SJCRH30 (cell line): ENCODE data around the gene FOXA3. TPM values are rescaled to one million over a fixed set of nuclear protein-coding genes. Genes with fewer than 3 reads are reported as not detected.
A peak's percentile ranks its signal among the peaks of the same experiment; 100 is the strongest.

Source experiments
- DNase-seq, 2 experiments: peaks; one replicate each; pipeline ENCODE4 v3.0.0-alpha.2; 2015 to 2020
- H3K27ac ChIP-seq: fragments of 250-450 bp; sonication (Bioruptor Pico); 2 replicates; pipeline ENCODE4 v1.5.1; 2020; ENCODE audit warnings: mild to moderate bottlenecking, moderate library complexity
- H3K27me3 ChIP-seq: fragments of 250-450 bp; sonication (Bioruptor Pico); 2 replicates; pipeline ENCODE4 v1.5.1; 2020; ENCODE audit warnings: mild to moderate bottlenecking, moderate library complexity
- H3K36me3 ChIP-seq: fragments of 250-450 bp; sonication (Bioruptor Pico); 2 replicates; pipeline ENCODE4 v1.5.1; 2020; ENCODE audit warnings: mild to moderate bottlenecking, moderate library complexity
- H3K4me1 ChIP-seq: fragments of 250-450 bp; sonication (Bioruptor Pico); 2 replicates; pipeline ENCODE4 v1.5.1; 2020; ENCODE audit warnings: mild to moderate bottlenecking, moderate library complexity
- H3K4me3 ChIP-seq: fragments of 250-450 bp; sonication (Bioruptor Pico); 2 replicates; pipeline ENCODE4 v1.5.1; 2020; ENCODE audit warnings: mild to moderate bottlenecking, moderate library complexity
- H3K9me3 ChIP-seq: fragments of 250-450 bp; sonication (Bioruptor Pico); replicated peaks from 2 replicates; pipeline ENCODE4 v1.5.1; 2020; ENCODE audit warnings: mild to moderate bottlenecking, moderate library complexity
- total RNA-seq: library from RNA; depleted of rRNA; stranded (reverse); fragments of >200 nt; shearing (Covaris generic); gene quantifications from 2 replicates; pipeline ENCODE4 v1.2.3, GENCODE V29; 2014; rRNA removed

FOXA3 gene
- total RNA-seq: 0.45 and 0.53 TPM in 2 replicates

DNA sequence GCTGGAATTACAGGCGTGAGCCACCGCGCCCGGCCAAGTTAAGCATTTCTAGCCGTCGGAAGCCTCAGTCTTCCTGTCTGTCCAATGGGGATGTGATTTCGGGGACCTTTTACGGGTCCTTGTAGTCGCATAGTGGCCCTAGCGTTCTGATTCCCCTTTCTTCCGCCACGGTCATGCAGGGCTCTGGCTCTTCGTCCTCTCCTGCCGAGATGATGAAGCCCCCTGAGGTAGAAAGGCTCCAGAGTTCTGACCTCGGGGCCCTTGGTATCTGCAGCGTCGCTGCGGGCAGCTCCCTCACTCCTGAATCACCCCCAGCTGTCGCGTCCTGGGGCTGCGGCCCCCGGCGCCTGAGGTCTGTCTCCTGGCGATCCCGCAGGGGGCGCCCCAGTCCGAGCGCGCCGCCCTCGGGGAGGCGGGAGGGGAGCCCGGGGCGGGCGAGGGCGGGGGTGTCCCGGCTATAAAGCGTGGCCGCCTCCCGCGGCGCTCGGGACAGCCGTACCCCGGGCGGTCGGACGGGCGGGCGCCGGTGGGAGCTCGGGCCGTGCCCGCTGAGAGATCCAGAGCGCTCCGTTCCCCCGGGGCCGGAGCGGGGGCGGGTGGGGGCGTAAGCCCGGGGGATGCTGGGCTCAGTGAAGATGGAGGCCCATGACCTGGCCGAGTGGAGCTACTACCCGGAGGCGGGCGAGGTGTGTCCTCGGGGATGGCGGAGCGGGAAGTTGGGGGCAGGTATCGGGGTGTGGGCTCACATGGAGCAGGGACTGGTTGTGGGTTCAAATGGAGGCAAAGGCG, at the start of gene FOXA3:
FOXA3 (plus strand) TSS at position 487 of the 789 bp plus-strand sequence; CDS start at position 618, 131 bp downstream.
- Histone ChIP-seq H3K27ac (no peak within 1 kb of the TSS), H3K9me3 (no peaks in the 10 kb centered on the region), H3K36me3 (peaks cover 12% of the 10 kb centered on the region), H3K27me3 (peaks cover 20% of the 10 kb centered on the region), H3K4me1 (no peaks in the 10 kb centered on the region; the same call in 1 of the 2 replicates), H3K4me3 (peak within 1 kb of the TSS; percentile 87)
- DNase-seq: peak; percentile 69 to 78

DNA sequence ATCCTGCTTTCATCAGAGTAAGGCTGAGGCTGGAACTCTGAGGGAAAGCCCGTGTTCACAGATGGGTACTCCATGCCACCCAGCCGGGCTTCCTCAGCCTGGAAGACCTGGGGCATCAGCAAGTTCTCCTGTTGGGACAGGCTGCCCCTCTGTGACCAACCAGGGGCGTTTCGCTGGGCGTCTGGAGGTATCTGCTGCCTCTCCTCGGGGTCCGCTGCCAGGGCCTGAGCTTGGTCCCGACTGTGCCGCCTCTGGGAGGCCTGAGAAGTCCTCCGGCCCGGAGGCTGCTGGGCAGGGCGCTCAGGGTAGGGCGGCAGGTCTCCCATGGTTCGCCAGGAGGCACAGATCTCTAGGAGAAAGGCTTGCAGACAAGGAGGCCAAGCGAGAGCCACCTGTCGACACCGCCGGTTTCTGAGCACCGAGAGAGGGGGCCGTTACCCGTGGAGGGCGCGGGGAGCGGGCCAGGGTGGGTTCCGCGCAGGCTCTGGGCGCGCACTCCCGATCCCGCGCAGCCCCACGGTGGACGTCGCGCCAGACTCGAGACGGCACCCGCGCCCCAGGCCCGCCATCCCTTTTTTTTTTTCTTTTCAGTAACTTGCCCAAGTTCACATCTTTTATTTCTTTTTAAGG, 49.2 kb upstream of the FOXA3 start, which contains the start of gene RSPH6A:
RSPH6A (minus strand) TSS at position 458 of the 630 bp plus-strand sequence; CDS start at position 326, 132 bp downstream.
- H3K27ac ChIP-seq: peak within 1 kb of the TSS; percentile 21
- no peak for DNase-seq
- H3K4me3 ChIP-seq: peak within 1 kb of the TSS; percentile 56
- peaks cover 2% of the 10 kb centered on the region; the same call in 1 of the 2 replicates for H3K36me3 ChIP-seq
- no peaks in the 10 kb centered on the region for H3K27me3 ChIP-seq
- no peaks in the 10 kb centered on the region for H3K9me3 ChIP-seq
- H3K4me1 ChIP-seq: peaks cover 11% of the 10 kb centered on the region; the same call in 1 of the 2 replicates

DNA sequence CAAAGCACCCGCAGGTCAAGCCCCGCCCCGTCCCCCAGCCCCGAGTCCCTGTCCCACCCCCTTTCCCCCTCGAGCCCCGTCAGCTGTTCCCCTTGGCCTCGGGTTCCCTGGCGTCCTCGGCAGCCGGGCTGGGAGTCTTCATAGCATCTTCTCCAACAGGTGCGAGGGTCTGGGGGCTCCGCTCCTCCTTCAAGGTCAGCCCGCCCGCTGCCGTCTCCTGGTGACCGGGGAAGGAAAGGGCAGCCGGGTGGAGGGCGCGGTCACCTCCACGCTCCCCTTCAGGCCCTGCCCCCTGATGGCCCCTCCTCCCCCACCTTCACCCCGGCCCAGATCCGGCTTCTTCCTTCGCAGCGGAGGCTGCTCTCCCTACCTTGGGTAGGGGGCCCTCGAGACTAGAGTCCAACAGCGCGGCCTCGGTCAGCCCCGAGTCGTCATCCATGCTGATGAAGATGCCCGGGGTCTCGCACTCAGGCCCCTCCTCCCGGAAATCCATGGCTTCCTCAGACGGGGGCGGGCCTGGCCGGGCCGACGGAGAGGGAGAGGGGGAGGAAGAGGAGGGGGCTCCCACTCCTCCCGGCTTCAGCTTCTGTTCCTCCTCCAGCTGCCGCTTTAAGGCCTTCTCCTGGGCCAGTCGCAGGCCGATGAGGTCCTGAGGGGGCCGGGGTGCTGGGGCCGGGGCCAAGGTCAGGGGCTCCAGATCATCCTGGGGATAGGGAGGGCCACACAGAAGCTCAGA, 48.5 kb upstream of the FOXA3 start:
- peaks cover 11% of the 10 kb centered on the region; the same call in 1 of the 2 replicates for H3K4me1 ChIP-seq
- DNase-seq: peak; percentile 43 to 54

DNA sequence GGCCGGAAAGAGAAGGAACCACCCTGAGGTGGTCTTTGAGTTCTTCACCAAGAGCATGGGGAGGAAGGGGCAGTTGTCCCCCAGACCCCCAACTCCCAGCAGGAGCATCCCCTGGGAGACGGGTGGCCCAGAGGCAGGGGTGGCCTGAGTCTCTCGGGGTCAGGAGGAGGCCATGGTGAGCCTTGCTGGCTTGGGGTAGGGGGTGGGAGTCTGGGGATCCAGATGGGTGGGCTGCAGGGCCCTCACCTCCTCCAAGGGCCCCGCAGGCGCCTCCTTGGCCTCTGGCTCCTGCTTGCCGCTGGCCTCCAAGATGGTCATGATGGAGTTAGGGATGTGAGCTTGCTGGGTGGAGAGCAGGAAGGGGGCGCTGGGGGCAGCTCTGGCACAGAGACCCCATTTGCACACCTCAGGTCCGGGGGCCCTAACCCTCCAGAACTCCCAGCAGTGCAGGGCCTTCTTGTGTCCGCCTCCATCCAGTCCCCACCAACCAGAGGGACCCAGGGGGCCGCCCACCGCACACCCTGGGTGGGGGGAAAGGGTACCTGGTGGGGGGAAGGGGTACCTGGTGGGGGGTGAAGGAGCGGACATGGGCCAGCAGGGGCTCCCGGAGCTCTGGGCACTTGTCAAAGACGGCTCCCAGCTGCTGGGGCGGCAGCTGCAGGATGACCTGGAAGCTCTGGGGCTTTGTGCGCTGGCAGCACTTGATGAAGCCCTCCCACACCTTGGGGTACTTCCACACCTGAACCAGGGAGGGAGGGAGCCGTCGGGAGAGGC, 47.7 kb upstream of the FOXA3 start:
- H3K27ac ChIP-seq: peak overlapping the region; percentile 21

More for the DNA sequence above, 48.5 kb upstream of the FOXA3 start:
- H3K4me3 ChIP-seq: peak overlapping the region; percentile 56
- H3K27me3 ChIP-seq: no peaks in the 10 kb centered on the region
- peaks cover 6% of the 10 kb centered on the region; the same call in 1 of the 2 replicates for H3K36me3 ChIP-seq
- no peaks in the 10 kb centered on the region for H3K9me3 ChIP-seq
- peak overlapping the region; percentile 21 for H3K27ac ChIP-seq

DNA sequence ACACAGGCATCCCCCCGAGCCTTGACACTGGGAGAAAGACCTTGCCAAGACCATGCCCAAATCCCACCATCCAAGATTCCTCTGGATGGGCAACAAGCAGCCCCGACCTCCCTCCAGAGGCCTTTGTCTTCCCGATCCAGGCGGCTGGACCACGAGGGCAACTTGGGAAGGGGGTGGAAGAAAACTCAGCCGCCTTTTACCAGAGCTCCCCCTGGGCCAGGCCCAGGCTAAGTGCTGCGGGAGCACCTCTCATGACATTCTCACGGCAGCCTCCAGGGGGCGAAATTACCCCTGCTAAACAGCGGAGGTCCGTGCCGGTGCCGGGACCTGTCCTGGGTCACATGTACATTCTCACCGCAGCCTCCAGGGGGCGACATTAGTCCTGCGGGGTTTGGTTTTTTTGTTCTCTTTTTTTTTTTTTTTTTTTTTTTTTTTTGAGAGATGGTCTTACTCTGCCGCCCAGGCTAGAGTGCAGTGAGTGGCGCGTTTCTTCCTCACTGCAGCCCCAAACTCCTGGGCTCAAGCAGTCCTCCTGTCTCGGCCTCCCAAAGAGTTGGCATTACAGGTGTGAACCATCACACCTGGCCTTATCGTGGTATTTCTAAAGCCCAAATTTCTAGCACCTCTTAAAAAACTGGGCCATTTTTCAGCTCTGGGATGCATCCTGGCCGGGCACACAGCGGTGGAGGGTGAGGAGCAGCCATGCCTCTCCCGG, 47.0 kb upstream of the FOXA3 start:
- Histone ChIP-seq H3K27me3 (no peaks in the 10 kb centered on the region), H3K4me3 (peak overlapping the region; percentile 56), H3K9me3 (no peaks in the 10 kb centered on the region), H3K27ac (peak overlapping the region; percentile 21; the same call in 1 of the 2 replicates), H3K36me3 (peaks cover 6% of the 10 kb centered on the region), H3K4me1 (peaks cover 11% of the 10 kb centered on the region; the same call in 1 of the 2 replicates)
- DNase-seq: peak; percentile 95 to 97

More for the DNA sequence above, 47.7 kb upstream of the FOXA3 start:
- peaks cover 6% of the 10 kb centered on the region; the same call in 1 of the 2 replicates for H3K36me3 ChIP-seq
- H3K27me3 ChIP-seq: no peaks in the 10 kb centered on the region
- H3K4me3 ChIP-seq: peak overlapping the region; percentile 56
- H3K9me3 ChIP-seq: no peaks in the 10 kb centered on the region
- DNase-seq: no peak
- H3K4me1 ChIP-seq: peaks cover 11% of the 10 kb centered on the region; the same call in 1 of the 2 replicates

DNA sequence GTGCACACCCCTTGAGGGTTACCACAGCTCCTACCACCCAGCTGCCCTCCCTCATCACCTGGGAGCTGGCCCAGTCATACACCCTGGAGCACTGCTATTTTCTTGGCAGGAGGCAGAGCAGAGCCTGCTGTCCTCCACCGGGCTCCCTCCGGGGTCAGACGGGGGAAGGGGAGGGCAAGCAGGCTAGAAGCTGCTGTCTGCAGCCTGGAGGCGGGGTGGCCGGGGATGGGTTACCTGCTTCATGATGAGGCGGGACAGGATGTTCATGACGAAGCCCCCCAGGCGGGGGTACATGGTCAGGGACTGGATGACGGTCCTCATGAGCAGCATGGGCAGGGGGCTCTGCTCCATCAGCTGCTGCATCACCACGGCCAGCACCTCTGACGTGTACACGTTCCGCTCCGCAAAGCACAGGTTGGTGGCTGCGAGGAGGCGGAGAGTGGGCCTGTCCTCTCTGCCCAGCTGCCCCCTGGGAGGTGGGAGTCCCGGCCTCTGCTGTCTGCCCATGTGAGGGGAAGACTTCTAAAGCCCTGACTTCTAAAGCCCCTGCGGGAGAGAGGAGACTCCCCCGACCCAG, 46.3 kb upstream of the FOXA3 start:
- H3K4me1 ChIP-seq: peaks cover 11% of the 10 kb centered on the region; the same call in 1 of the 2 replicates
- no peak overlapping the region for H3K4me3 ChIP-seq
- H3K36me3 ChIP-seq: peaks cover 11% of the 10 kb centered on the region
- no peaks in the 10 kb centered on the region for H3K27me3 ChIP-seq
- no peak overlapping the region for H3K27ac ChIP-seq
- H3K9me3 ChIP-seq: no peaks in the 10 kb centered on the region
- DNase-seq: peak in 1 of 2 experiments; percentile 32

DNA sequence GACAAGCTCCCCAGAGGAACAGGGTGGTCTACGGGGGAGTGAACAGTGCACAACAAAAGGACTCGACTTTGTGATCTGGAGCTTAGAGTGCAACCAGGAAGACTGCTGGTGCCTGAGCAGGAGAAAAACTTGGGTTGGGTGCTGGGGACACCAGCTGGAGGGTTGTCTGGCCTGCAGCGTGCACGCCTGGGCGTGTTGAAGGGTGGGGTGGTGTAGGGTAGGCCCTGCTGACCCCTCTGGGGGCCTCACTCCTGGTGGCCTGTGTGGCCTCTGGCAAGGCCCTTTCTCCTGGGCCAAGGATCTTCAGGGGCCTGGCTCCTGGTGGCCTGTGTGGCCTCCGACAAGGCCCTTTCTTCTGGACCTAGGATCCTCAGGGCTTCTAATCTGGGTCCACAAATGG, 44.4 kb upstream of the FOXA3 start:
- no peaks in the 10 kb centered on the region for H3K27me3 ChIP-seq
- H3K9me3 ChIP-seq: no peaks in the 10 kb centered on the region
- H3K27ac ChIP-seq: no peak overlapping the region
- DNase-seq: no peak
- peaks cover 19% of the 10 kb centered on the region for H3K36me3 ChIP-seq
- peaks cover 11% of the 10 kb centered on the region; the same call in 1 of the 2 replicates for H3K4me1 ChIP-seq
- H3K4me3 ChIP-seq: no peak overlapping the region

DNA sequence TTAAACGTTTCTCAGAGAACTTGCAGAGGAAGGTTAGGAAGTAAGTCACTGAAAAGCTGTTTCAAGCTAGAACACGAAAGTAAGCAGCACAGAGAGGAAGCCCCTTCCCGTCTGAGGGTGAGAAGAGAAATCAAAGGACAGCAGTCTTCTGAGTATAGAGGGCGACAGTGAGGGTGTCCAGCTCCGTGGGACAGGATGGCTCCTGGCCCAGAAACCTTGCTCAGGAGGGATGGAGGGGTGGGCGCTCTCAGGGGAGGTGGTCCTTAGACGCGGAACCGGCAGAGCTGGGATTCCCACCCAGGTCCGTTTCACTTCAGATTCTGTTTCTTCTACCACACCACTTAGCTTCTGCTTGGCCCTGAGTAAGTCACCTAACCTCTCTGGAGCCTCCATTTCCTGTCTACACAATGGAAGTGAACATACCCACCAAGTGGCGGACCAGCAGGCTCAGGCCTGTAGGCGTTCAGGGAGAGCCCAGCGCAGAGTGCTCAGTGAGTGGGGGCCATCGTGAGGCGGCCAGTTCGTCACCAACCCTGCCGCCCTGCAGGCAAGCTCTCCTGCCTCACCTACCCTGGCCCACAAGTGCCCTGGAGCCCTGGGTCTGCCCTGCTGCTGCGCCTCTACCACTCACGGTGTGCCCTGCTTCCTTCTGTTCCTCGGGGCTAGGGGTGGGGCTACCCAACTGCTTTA, 43.6 kb upstream of the FOXA3 start:
- peaks cover 11% of the 10 kb centered on the region; the same call in 1 of the 2 replicates for H3K4me1 ChIP-seq
- no peak overlapping the region for H3K4me3 ChIP-seq
- no peak for DNase-seq
- H3K27me3 ChIP-seq: no peaks in the 10 kb centered on the region
- peaks cover 23% of the 10 kb centered on the region for H3K36me3 ChIP-seq
- H3K27ac ChIP-seq: no peak overlapping the region
- no peaks in the 10 kb centered on the region for H3K9me3 ChIP-seq

DNA sequence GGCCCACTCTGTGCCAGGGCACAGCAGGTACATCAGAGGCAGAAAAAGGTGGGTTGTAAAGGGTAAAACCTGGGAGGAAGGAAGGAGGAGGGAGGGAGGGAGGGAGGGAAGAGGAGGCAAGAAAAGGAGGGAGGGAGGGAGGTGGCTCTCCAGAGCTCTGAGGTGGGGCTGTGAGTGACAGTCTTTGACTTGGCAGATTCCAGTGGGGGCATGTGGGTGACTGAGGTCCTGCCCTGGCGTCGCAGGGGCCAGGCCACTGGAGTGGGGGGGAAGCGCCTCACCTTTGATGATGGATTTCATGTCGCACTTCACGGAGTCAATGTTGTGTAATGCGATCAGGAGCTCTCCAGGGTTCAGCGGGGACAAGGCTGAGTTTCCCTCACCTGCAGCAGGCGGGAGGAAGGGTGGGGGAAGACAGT, 43.0 kb upstream of the FOXA3 start:
- Histone ChIP-seq H3K9me3 (no peaks in the 10 kb centered on the region), H3K27ac (no peak overlapping the region), H3K27me3 (no peaks in the 10 kb centered on the region), H3K36me3 (peaks cover 23% of the 10 kb centered on the region), H3K4me1 (peaks cover 11% of the 10 kb centered on the region; the same call in 1 of the 2 replicates), H3K4me3 (no peak overlapping the region)
- DNase-seq: no peak

DNA sequence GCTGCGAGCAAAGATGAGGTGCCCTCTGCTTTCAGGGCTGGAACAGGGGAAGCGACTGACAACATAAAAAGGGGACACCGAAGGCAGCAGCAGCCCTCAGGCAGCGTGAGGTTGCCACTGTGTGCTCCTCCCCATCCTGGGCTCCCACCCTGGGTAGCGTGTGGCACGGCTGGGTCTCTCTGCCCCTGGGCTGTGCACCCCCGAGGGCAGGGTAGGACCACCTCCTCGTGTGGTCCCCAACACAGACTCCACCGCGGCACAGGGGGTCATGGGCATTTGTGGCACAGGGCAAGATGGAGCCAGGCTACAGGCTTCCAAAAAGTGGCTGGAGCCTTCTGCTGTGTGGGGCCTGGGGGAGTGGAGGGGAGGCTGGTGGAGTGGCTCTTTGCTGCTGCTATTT, 42.6 kb upstream of the FOXA3 start:
- Histone ChIP-seq H3K27me3 (no peaks in the 10 kb centered on the region), H3K4me1 (peaks cover 8% of the 10 kb centered on the region; the same call in 1 of the 2 replicates), H3K4me3 (no peak overlapping the region), H3K27ac (no peak overlapping the region), H3K36me3 (peaks cover 25% of the 10 kb centered on the region), H3K9me3 (no peaks in the 10 kb centered on the region)
- DNase-seq: no peak

DNA sequence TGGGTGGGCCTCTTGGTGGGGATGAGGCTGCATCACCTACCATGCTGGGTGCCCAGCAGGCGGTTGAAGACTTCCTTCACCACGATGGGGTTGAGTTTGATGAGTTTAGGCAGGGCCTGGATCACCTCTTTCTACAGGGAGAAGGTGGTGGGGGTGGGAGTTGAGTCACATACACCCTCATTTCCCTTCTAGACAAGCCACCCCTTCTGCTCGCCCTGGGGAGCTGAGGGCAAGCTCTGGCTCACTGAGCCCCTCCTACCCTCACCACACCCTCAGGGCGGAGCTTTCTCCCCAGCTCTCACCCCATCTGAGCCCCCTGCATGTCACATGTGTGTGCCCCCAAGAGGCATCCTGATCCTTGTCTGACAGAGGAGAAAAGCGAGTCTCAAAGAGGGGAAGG, 41.4 kb upstream of the FOXA3 start:
- Histone ChIP-seq H3K36me3 (peaks cover 27% of the 10 kb centered on the region), H3K27ac (no peak overlapping the region), H3K4me3 (no peak overlapping the region), H3K27me3 (no peaks in the 10 kb centered on the region), H3K9me3 (no peaks in the 10 kb centered on the region), H3K4me1 (peaks cover under 1% of the 10 kb centered on the region; the same call in 1 of the 2 replicates)
- no peak for DNase-seq

DNA sequence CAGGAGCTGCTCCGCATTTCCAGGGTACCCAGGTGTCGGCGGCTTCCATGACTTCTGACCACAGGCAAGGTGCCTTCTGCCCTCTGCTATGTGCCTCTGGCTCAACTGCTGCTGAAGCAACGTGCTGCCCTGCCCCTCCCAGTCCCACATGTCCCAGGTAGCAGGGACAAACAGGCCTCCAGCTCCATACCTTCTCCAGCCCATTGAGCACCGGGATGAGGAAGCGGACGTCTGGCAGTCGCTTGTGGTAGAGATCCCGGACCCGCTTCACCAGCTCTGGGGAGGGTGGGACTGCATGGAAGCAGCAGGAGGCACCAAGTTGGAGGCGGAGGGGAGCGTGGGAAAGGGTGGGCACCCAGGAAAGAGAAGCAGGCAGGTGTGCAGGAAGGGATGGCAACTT, 40.9 kb upstream of the FOXA3 start:
- Histone ChIP-seq H3K4me3 (no peak overlapping the region), H3K4me1 (no peaks in the 10 kb centered on the region), H3K9me3 (no peaks in the 10 kb centered on the region), H3K27ac (no peak overlapping the region), H3K36me3 (peaks cover 31% of the 10 kb centered on the region), H3K27me3 (no peaks in the 10 kb centered on the region)
- DNase-seq: no peak
